ENCODE data around the gene UBE2B.

- TF ChIP-seq POLR2A (IDR thresholded peaks at IDR 0.05) (no peak), CTCF (IDR thresholded peaks at IDR 0.05 in 4 of 5, conservative IDR thresholded peaks at IDR 0.05 in 1 of 5) (no peak)
These were observed 27.3 kb downstream of the UBE2B start for GRCh38 chr5:134398609-134399155.

Data from gastrocnemius medialis (tissue), 4 donors.